SK-N-SH treated with all-trans-retinoic acid at 6 μM for 48 hours (cell line): Measurements from ENCODE around the gene LHFPL6.

Source experiments
- ATAC-seq: fragments of 200-7000 bp; cut with Tn5 transposase; 3 replicates; pipeline ENCODE4 v1.9.1; 2020; ENCODE audit warnings: mild to moderate bottlenecking, moderate library complexity
- ARNTL ChIP-seq: fragments of 450-650 bp; formaldehyde crosslinking; IDR thresholded peaks from 2 replicates; pipeline ENCODE4 v1.5.0; 2020; ENCODE audit warnings: low read depth, mild to moderate bottlenecking, moderate library complexity, borderline replicate concordance
- BACH2 ChIP-seq: fragments of 250-450 bp; sonication (Bioruptor Pico); IDR thresholded peaks from 2 replicates; pipeline ENCODE4 v1.9.0; 2021; ENCODE audit warnings: mild to moderate bottlenecking, borderline replicate concordance
- CSDC2 ChIP-seq: fragments of 250-450 bp; sonication (Bioruptor Pico); IDR thresholded peaks from 2 replicates; pipeline ENCODE4 v1.5.0; 2020; ENCODE audit warnings: mild to moderate bottlenecking, moderate library complexity
- GLIS3 ChIP-seq: fragments of 250-450 bp; sonication (Bioruptor Pico); IDR thresholded peaks from 2 replicates; pipeline ENCODE4 v1.5.0; 2020; ENCODE audit warnings: mild to moderate bottlenecking, moderate library complexity
- ISL1 ChIP-seq: fragments of 250-450 bp; sonication (Bioruptor Pico); IDR thresholded peaks from 2 replicates; pipeline ENCODE4 v2.1.2; 2022; ENCODE audit warnings: mild to moderate bottlenecking, moderate library complexity
- OSR1 ChIP-seq: fragments of 250-450 bp; sonication (Bioruptor Pico); IDR thresholded peaks from 2 replicates; pipeline ENCODE4 v1.8.0; 2022; ENCODE audit warnings: moderate library complexity, mild to moderate bottlenecking, inconsistent platforms
- PPARA ChIP-seq: fragments of 250-450 bp; sonication (Bioruptor Pico); IDR thresholded peaks from 2 replicates; pipeline ENCODE4 v1.5.0; 2020; ENCODE audit warnings: mild to moderate bottlenecking, borderline replicate concordance
- RARB ChIP-seq: fragments of 250-450 bp; sonication (Bioruptor Pico); IDR thresholded peaks from 2 replicates; pipeline ENCODE4 v1.8.0; 2021; ENCODE audit warnings: mild to moderate bottlenecking, moderate library complexity
- SNAI2 ChIP-seq: fragments of 250-450 bp; sonication (Bioruptor Pico); IDR thresholded peaks from 2 replicates; pipeline ENCODE4 v1.5.0; 2020; ENCODE audit warnings: mild to moderate bottlenecking, moderate library complexity
- TCF4 ChIP-seq: fragments of 250-450 bp; sonication (Bioruptor Pico); IDR thresholded peaks from 2 replicates; pipeline ENCODE4 v1.8.0; 2021; ENCODE audit warnings: mild to moderate bottlenecking, moderate library complexity, borderline replicate concordance
- TOX ChIP-seq: fragments of 250-450 bp; sonication (Bioruptor Pico); IDR thresholded peaks from 2 replicates; pipeline ENCODE4 v1.8.0; 2021; ENCODE audit warnings: mild to moderate bottlenecking, moderate library complexity, borderline replicate concordance
- ZC3H10 ChIP-seq: fragments of 250-450 bp; sonication (Bioruptor Pico); IDR thresholded peaks from 2 replicates; pipeline ENCODE4 v1.5.1; 2021; ENCODE audit warnings: mild to moderate bottlenecking, moderate library complexity
- ZFP3 ChIP-seq: fragments of 250-450 bp; sonication (Bioruptor Pico); IDR thresholded peaks from 2 replicates; pipeline ENCODE4 v1.5.0; 2020; ENCODE audit warnings: mild to moderate bottlenecking, moderate library complexity
- ZFP30 ChIP-seq: fragments of 450-650 bp; formaldehyde crosslinking; IDR thresholded peaks from 2 replicates; pipeline ENCODE4 v1.5.0; 2022; ENCODE audit warnings: mild to moderate bottlenecking, moderate library complexity
- ZNF565 ChIP-seq: fragments of 450-650 bp; formaldehyde crosslinking; conservative IDR thresholded peaks from 2 replicates; pipeline ENCODE4 v1.5.0; 2020; ENCODE audit warnings: low read depth, mild to moderate bottlenecking, moderate library complexity
- ZNF70 ChIP-seq: fragments of 450-650 bp; formaldehyde crosslinking; IDR thresholded peaks from 2 replicates; pipeline ENCODE4 v1.5.0; 2020; ENCODE audit warnings: mild to moderate bottlenecking, moderate library complexity
- ZNF8 ChIP-seq: fragments of 450-650 bp; formaldehyde crosslinking; IDR thresholded peaks from 2 replicates; pipeline ENCODE4 v1.5.0; 2020; ENCODE audit warnings: mild to moderate bottlenecking, moderate library complexity
- TF ChIP-seq, protein P1 (sequence below): fragments of 250-450 bp; sonication (Bioruptor Pico); IDR thresholded peaks from 2 replicates; pipeline ENCODE4 v1.5.0; 2020; ENCODE audit warnings: mild to moderate bottlenecking, moderate library complexity
- TF ChIP-seq, protein P2 (sequence below): fragments of 250-450 bp; sonication (Bioruptor Pico); IDR thresholded peaks from 2 replicates; pipeline ENCODE4 v1.8.0; 2021; ENCODE audit warnings: low read depth, mild to moderate bottlenecking, moderate library complexity, borderline replicate concordance
- TF ChIP-seq, protein P3 (sequence below): fragments of 250-450 bp; sonication (Bioruptor Pico); IDR thresholded peaks from 2 replicates; pipeline ENCODE4 v1.8.0; 2020; ENCODE audit warnings: mild to moderate bottlenecking, moderate library complexity, borderline replicate concordance
- TF ChIP-seq, protein P4 (sequence below): fragments of 250-450 bp; sonication (Bioruptor Pico); IDR thresholded peaks from 2 replicates; pipeline ENCODE4 v1.5.1; 2021; ENCODE audit warnings: mild to moderate bottlenecking, moderate library complexity

Gene LHFPL6

DNA sequence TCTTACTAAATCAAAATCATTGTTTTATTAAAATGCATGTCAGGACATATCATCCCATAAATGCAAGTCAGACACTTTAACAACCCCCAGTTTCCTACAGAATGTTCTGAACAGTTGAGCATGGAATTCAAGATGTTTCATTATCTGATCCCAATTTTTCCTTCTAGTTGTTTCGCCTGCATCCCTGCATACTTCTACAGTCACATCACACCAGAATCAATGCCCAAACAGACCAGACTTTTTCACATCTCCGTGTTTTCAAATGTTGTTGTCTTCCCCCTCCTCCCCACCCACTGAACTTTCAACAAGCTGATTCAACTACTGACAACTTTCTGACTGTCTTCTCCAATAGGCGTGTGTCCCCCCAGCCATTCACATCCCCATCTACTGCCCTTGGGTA lies 48.6 kb downstream of the LHFPL6 start:
- TF ChIP-seq GLIS3 (no peak), CSDC2 (no peak), SNAI2 (CRISPR knock-in tag) (no peak), ZFP30 (CRISPR knock-in tag) (no peak), BACH2 (CRISPR knock-in tag) (no peak), ARNTL (CRISPR knock-in tag) (no peak), ZFP3 (no peak)
- TF ChIP-seq, protein P1, sequence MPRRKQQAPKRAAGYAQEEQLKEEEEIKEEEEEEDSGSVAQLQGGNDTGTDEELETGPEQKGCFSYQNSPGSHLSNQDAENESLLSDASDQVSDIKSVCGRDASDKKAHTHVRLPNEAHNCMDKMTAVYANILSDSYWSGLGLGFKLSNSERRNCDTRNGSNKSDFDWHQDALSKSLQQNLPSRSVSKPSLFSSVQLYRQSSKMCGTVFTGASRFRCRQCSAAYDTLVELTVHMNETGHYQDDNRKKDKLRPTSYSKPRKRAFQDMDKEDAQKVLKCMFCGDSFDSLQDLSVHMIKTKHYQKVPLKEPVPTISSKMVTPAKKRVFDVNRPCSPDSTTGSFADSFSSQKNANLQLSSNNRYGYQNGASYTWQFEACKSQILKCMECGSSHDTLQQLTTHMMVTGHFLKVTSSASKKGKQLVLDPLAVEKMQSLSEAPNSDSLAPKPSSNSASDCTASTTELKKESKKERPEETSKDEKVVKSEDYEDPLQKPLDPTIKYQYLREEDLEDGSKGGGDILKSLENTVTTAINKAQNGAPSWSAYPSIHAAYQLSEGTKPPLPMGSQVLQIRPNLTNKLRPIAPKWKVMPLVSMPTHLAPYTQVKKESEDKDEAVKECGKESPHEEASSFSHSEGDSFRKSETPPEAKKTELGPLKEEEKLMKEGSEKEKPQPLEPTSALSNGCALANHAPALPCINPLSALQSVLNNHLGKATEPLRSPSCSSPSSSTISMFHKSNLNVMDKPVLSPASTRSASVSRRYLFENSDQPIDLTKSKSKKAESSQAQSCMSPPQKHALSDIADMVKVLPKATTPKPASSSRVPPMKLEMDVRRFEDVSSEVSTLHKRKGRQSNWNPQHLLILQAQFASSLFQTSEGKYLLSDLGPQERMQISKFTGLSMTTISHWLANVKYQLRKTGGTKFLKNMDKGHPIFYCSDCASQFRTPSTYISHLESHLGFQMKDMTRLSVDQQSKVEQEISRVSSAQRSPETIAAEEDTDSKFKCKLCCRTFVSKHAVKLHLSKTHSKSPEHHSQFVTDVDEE (CRISPR knock-in tag): no peak
- ATAC-seq: no peak

DNA sequence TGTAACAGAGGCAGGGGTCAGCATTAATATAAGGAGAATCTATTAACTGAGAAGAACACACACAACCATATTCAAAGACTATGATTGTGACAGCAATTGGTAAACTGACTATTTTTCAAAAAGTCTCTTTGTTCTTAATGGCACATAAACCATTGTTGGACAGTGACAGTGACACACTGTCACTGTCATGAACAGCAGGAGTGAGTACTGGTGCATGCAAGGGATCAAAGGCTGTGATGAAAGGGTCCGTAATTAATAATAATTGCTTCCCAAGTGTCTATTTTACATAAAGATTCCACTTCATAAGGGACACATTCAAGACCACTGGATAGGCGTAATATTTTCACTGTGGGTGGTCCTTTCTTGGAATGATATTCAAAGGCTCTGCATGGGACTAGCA lies 50.7 kb downstream of the LHFPL6 start:
- no peak for ATAC-seq
- TF ChIP-seq CSDC2 (no peak), TOX (CRISPR knock-in tag) (no peak), ZFP30 (CRISPR knock-in tag) (no peak), TCF4 (CRISPR knock-in tag) (no peak), BACH2 (CRISPR knock-in tag) (no peak), ZC3H10 (CRISPR knock-in tag) (no peak), ZNF565 (no peak), ZNF70 (no peak), OSR1 (CRISPR knock-in tag) (no peak), ZNF8 (no peak), ARNTL (CRISPR knock-in tag) (no peak), PPARA (no peak), GLIS3 (no peak), RARB (CRISPR knock-in tag) (no peak)
- TF ChIP-seq, protein P2, sequence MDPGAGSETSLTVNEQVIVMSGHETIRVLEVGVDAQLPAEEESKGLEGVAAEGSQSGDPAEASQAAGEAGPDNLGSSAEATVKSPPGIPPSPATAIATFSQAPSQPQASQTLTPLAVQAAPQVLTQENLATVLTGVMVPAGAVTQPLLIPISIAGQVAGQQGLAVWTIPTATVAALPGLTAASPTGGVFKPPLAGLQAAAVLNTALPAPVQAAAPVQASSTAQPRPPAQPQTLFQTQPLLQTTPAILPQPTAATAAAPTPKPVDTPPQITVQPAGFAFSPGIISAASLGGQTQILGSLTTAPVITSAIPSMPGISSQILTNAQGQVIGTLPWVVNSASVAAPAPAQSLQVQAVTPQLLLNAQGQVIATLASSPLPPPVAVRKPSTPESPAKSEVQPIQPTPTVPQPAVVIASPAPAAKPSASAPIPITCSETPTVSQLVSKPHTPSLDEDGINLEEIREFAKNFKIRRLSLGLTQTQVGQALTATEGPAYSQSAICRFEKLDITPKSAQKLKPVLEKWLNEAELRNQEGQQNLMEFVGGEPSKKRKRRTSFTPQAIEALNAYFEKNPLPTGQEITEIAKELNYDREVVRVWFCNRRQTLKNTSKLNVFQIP (CRISPR knock-in tag): no peak
- TF ChIP-seq, protein P3, sequence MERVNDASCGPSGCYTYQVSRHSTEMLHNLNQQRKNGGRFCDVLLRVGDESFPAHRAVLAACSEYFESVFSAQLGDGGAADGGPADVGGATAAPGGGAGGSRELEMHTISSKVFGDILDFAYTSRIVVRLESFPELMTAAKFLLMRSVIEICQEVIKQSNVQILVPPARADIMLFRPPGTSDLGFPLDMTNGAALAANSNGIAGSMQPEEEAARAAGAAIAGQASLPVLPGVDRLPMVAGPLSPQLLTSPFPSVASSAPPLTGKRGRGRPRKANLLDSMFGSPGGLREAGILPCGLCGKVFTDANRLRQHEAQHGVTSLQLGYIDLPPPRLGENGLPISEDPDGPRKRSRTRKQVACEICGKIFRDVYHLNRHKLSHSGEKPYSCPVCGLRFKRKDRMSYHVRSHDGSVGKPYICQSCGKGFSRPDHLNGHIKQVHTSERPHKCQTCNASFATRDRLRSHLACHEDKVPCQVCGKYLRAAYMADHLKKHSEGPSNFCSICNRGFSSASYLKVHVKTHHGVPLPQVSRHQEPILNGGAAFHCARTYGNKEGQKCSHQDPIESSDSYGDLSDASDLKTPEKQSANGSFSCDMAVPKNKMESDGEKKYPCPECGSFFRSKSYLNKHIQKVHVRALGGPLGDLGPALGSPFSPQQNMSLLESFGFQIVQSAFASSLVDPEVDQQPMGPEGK (CRISPR knock-in tag): no peak
- TF ChIP-seq, protein P1 (CRISPR knock-in tag): no peak
- TF ChIP-seq, protein P4, sequence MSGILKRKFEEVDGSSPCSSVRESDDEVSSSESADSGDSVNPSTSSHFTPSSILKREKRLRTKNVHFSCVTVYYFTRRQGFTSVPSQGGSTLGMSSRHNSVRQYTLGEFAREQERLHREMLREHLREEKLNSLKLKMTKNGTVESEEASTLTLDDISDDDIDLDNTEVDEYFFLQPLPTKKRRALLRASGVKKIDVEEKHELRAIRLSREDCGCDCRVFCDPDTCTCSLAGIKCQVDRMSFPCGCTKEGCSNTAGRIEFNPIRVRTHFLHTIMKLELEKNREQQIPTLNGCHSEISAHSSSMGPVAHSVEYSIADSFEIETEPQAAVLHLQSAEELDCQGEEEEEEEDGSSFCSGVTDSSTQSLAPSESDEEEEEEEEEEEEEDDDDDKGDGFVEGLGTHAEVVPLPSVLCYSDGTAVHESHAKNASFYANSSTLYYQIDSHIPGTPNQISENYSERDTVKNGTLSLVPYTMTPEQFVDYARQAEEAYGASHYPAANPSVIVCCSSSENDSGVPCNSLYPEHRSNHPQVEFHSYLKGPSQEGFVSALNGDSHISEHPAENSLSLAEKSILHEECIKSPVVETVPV (CRISPR knock-in tag): no peak
- TF ChIP-seq, all 23 proteins: peak for 0

DNA sequence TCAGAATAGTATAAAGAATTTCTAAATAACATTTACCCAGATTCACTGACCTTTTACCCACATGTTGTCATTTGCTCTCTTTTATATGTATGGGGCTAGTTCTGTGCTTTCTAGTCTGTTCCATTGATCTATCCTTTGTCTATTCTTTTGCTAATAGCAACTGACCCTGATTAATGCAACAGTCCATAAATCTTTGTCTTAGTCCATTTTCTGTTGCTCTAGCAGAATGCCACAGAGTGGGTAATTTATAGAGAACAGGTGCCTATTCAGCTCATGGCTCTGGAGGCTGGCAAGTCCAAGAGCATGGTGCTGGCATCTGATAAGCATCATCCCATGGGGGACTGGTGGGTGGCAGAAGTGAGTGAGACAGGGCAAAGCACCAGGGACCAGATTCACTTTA lies 52.1 kb downstream of the LHFPL6 start:
- TF ChIP-seq TOX (CRISPR knock-in tag): no peak
- TF ChIP-seq, protein P4 (CRISPR knock-in tag): no peak
- no peak for TF ChIP-seq BACH2 (CRISPR knock-in tag)
- no peak for TF ChIP-seq ZNF565
- TF ChIP-seq ZFP3: no peak
- no peak for TF ChIP-seq ISL1
- ATAC-seq: no peak
